Lower lobe of right lung (tissue), 2 donors: Measurements from ENCODE around the gene ERCC6L2. TPM values are rescaled to one million over a fixed set of nuclear protein-coding genes. Genes with fewer than 3 reads are reported as not detected.

Source experiments
- ATAC-seq, 2 donors: fragments of 200-7000 bp; cut with Tn5 transposase; one replicate each; pipeline ENCODE4 v1.9.1; 2020 to 2022; ENCODE audit warnings: mild to moderate bottlenecking in 2 of 2, moderate library complexity in 2 of 2
- DNase-seq: peaks from one replicate; pipeline ENCODE4 v3.0.0-alpha.2; 2020
- H3K27ac ChIP-seq: fragments of 200-600 bp; one replicate; pipeline ENCODE4 v1.8.0; 2022
- H3K27me3 ChIP-seq: fragments of 200-600 bp; one replicate; pipeline ENCODE4 v1.8.0; 2022; ENCODE audit warnings: low read depth
- H3K36me3 ChIP-seq: fragments of 200-600 bp; one replicate; pipeline ENCODE4 v1.8.0; 2022; ENCODE audit warnings: mild to moderate bottlenecking
- H3K4me1 ChIP-seq: fragments of 200-600 bp; one replicate; pipeline ENCODE4 v1.8.0; 2022
- H3K4me3 ChIP-seq: fragments of 200-600 bp; one replicate; pipeline ENCODE4 v1.8.0; 2022; ENCODE audit warnings: mild to moderate bottlenecking
- H3K9me3 ChIP-seq: fragments of 200-600 bp; one replicate; pipeline ENCODE4 v1.8.0; 2022
- CTCF ChIP-seq: fragments of 200-600 bp; IDR thresholded peaks from one replicate; pipeline ENCODE4 v1.8.0; 2022; ENCODE audit warnings: antibody characterized with exemption, mild to moderate bottlenecking
- intact Hi-C: fragments of 100-400 bp; cut with DNase I; formaldehyde crosslinking; loops from one replicate; pipeline ENCODE4 v1.11.0; 2022
- total RNA-seq: library from RNA; stranded (reverse); fragmentation: NEBNext Ultra II Directional; extraction: Animal tissue kit (Norgen Biotek cat#: 25700); gene quantifications from one replicate; pipeline ENCODE4 v1.2.1, GENCODE V29; 2021
- donor health status: DM: no; HTN: yes; CAD: no; lungs with severe emphysema.

ERCC6L2 gene
- total RNA-seq, 1 donor from 2014 or later, result 42.8 TPM

GRCh38 chr9:95901506-95901905, 26.0 kb downstream of the ERCC6L2 start:
- no peak overlapping the region for H3K4me3 ChIP-seq
- no peak for DNase-seq
- H3K27me3 ChIP-seq, result no peaks in the 10 kb centered on the region
- no peak overlapping the region for H3K27ac ChIP-seq
- no peaks in the 10 kb centered on the region for H3K9me3 ChIP-seq
- no peaks in the 10 kb centered on the region for H3K4me1 ChIP-seq
- ATAC-seq, result no peak
- no peak for TF ChIP-seq CTCF
- intact Hi-C loops, result no loop called here
- H3K36me3 ChIP-seq, result peaks cover 6% of the 10 kb centered on the region

- Histone ChIP-seq H3K9me3 (no peaks in the 10 kb centered on the region), H3K4me1 (no peaks in the 10 kb centered on the region), H3K36me3 (peaks cover 6% of the 10 kb centered on the region), H3K27me3 (no peaks in the 10 kb centered on the region), H3K4me3 (no peak overlapping the region), H3K27ac (no peak overlapping the region)
- intact Hi-C loops, result no loop called here
- ATAC-seq (no peak), DNase-seq (no peak)
- TF ChIP-seq CTCF, result no peak
Measured at GRCh38 chr9:95903398-95903797, 27.9 kb downstream of the ERCC6L2 start.

- no peak overlapping the region for H3K27ac ChIP-seq
- DNase-seq (no peak), ATAC-seq (no peak)
- no peak overlapping the region for H3K4me3 ChIP-seq
- no peaks in the 10 kb centered on the region for H3K36me3 ChIP-seq
- no peak for TF ChIP-seq CTCF
- intact Hi-C loops, result no loop called here
- H3K4me1 ChIP-seq, result no peaks in the 10 kb centered on the region
- no peaks in the 10 kb centered on the region for H3K9me3 ChIP-seq
- no peaks in the 10 kb centered on the region for H3K27me3 ChIP-seq
Measured at GRCh38 chr9:95907794-95908193, 32.3 kb downstream of the ERCC6L2 start.

GRCh38 chr9:95910023-95910707, 34.7 kb downstream of the ERCC6L2 start:
- no peaks in the 10 kb centered on the region for H3K9me3 ChIP-seq
- H3K27ac ChIP-seq, result no peak overlapping the region
- no peaks in the 10 kb centered on the region for H3K27me3 ChIP-seq
- H3K4me1 ChIP-seq, result no peaks in the 10 kb centered on the region
- H3K4me3 ChIP-seq, result no peak overlapping the region
- no peak for DNase-seq
- peaks cover under 1% of the 10 kb centered on the region for H3K36me3 ChIP-seq
- TF ChIP-seq CTCF, result no peak
- no peak for ATAC-seq
- intact Hi-C loops, result no loop called here

- no peak for DNase-seq
- no peak overlapping the region for H3K27ac ChIP-seq
- H3K4me1 ChIP-seq, result no peaks in the 10 kb centered on the region
- no peak overlapping the region for H3K4me3 ChIP-seq
- H3K36me3 ChIP-seq, result peaks cover 8% of the 10 kb centered on the region
- no peak for TF ChIP-seq CTCF
- intact Hi-C loops, result no loop called here
- ATAC-seq, result no peak
- H3K27me3 ChIP-seq, result no peaks in the 10 kb centered on the region
- H3K9me3 ChIP-seq, result no peaks in the 10 kb centered on the region
Measured at GRCh38 chr9:95910770-95911340, 35.4 kb downstream of the ERCC6L2 start.
